A549 (cell line): ENCODE measurements around the gene DOCK1. TPM values are rescaled to one million over a fixed set of nuclear protein-coding genes. Genes with fewer than 3 reads are reported as not detected.
"Not testable (repeated sequence)": the region's sequence is repeated elsewhere in the genome, so short reads cannot be mapped to it uniquely, and the experiment has no call there.

Experiments used
- ATAC-seq, 2 experiments: fragments of 200-7000 bp in 1 of 2; fragments of >200 bp in 1 of 2; cut with Nextera tagmentation in 1 of 2; cut with Tn5 transposase in 1 of 2; 3 replicates each; pipeline versions ENCODE4 v1.8.0 to v1.9.1; 2018 to 2020; ENCODE audit warnings: mild to moderate bottlenecking in 1 of 2, moderate library complexity in 1 of 2
- CTCF ChIA-PET: fragments of 300-600 bp; sonication (Branson Sonifier 250); formaldehyde crosslinking; extraction: SDS; loops from one replicate; lab custom pipeline; 2021; ENCODE audit warnings: antibody characterized with exemption, inconsistent platforms; lab: Yijun Ruan, JAX
- POLR2A ChIA-PET: fragments of 350-600 bp; formaldehyde crosslinking; extraction: SDS; loops from one replicate; lab custom pipeline; 2021; ENCODE audit warnings: antibody characterized with exemption, inconsistent platforms; lab: Yijun Ruan, JAX
- DNase-seq, 2 experiments: peaks; one replicate each; pipeline versions ENCODE4 v3.0.0 to v3.0.0-alpha.2; 2011 to 2016; ENCODE audit warnings: low read depth in 1 of 2, low spot score in 1 of 2
- FAIRE-seq: peaks from 2 replicates; lab custom pipeline; 2011; peaks lifted over from hg19 to GRCh38; lab: Jason Lieb, UNC
- H3K27ac ChIP-seq, 2 experiments: fragments of >200 bp; sonication (Bioruptor Twin); formaldehyde crosslinking; 3 replicates each; pipeline ENCODE4 v1.5.1; 2016 to 2017
- H3K4me1 ChIP-seq: fragments of >200 bp; sonication (Bioruptor Twin); formaldehyde crosslinking; 3 replicates; pipeline ENCODE4 v1.6.1; 2016
- H3K4me2 ChIP-seq: fragments of >200 bp; sonication (Bioruptor Twin); formaldehyde crosslinking; 3 replicates; pipeline ENCODE4 v1.6.1; 2016
- H3K4me3 ChIP-seq: fragments of >200 bp; sonication (Bioruptor Twin); formaldehyde crosslinking; 3 replicates; pipeline ENCODE4 v1.5.1; 2016
- H3K9me3 ChIP-seq: fragments of >200 bp; sonication (Bioruptor Twin); formaldehyde crosslinking; 3 replicates; pipeline ENCODE4 v1.6.1; 2016
- CBX2 ChIP-seq: fragments of 200-600 bp; sonication (generic); IDR thresholded peaks from 2 replicates; pipeline ENCODE4 v1.6.1; 2016; ENCODE audit warnings: low read depth, mild to moderate bottlenecking, borderline replicate concordance
- CHD2 ChIP-seq: fragments of 150-350 bp; IDR thresholded peaks from 2 replicates; pipeline ENCODE4 v1.6.1; 2014; ENCODE audit warnings: low read length; ENCODE audit not compliant: partially characterized antibody
- CHD4 ChIP-seq: fragments of 200-600 bp; sonication (generic); IDR thresholded peaks from 2 replicates; pipeline ENCODE4 v1.6.1; 2016; ENCODE audit warnings: antibody characterized with exemption, mild to moderate bottlenecking, borderline replicate concordance
- FOSL2 ChIP-seq, 2 experiments: fragments of 450-650 bp in 1 of 2; fragments of >200 bp in 1 of 2; sonication (Bioruptor Twin) in 1 of 2; formaldehyde crosslinking; IDR thresholded peaks; 2 replicates each; pipeline versions ENCODE4 v1.5.0 to v1.6.1; 2016 to 2020; ENCODE audit warnings: mild to moderate bottlenecking in 1 of 2, moderate library complexity in 1 of 2
- HDAC2 ChIP-seq: fragments of 200-600 bp; sonication (generic); IDR thresholded peaks from 2 replicates; pipeline ENCODE4 v1.6.1; 2016
- JUNB ChIP-seq: fragments of >200 bp; sonication (Bioruptor Twin); formaldehyde crosslinking; IDR thresholded peaks from 2 replicates; pipeline ENCODE4 v1.6.1; 2016
- KDM1A ChIP-seq: fragments of 200-600 bp; sonication (generic); IDR thresholded peaks from 2 replicates; pipeline ENCODE4 v1.6.1; 2016; ENCODE audit warnings: low read depth, mild to moderate bottlenecking
- NR3C1 ChIP-seq: fragments of >200 bp; sonication (Bioruptor Twin); formaldehyde crosslinking; IDR thresholded peaks from 3 replicates; pipeline ENCODE4 v1.6.1; 2017
- RAD21 ChIP-seq, 2 experiments: fragments of >200 bp in 1 of 2; sonication (Bioruptor Twin) in 1 of 2; formaldehyde crosslinking in 1 of 2; IDR thresholded peaks in 1 of 2; conservative IDR thresholded peaks in 1 of 2; 2 replicates in 1 of 2; 3 replicates in 1 of 2; pipeline ENCODE4 v1.6.1; 2012 to 2018; ENCODE audit warnings: inconsistent platforms in 1 of 2
- RFX5 ChIP-seq: fragments of 450-650 bp; IDR thresholded peaks from 2 replicates; pipeline ENCODE4 v1.7.1; 2014; ENCODE audit warnings: antibody characterized with exemption, mild to moderate bottlenecking, moderate library complexity
- TFCP2L1 ChIP-seq: fragments of 250-450 bp; sonication (Bioruptor Pico); IDR thresholded peaks from 2 replicates; pipeline ENCODE4 v1.5.0; 2021; ENCODE audit warnings: mild to moderate bottlenecking
- TP53 ChIP-seq: fragments of 250-450 bp; sonication (Bioruptor Pico); IDR thresholded peaks from 2 replicates; pipeline ENCODE4 v1.5.0; 2021; ENCODE audit warnings: mild to moderate bottlenecking, moderate library complexity
- ZC3H11A ChIP-seq: fragments of 450-650 bp; IDR thresholded peaks from 2 replicates; pipeline ENCODE4 v1.6.1; 2014; ENCODE audit warnings: antibody characterized with exemption, mild to moderate bottlenecking
- ZFP36 ChIP-seq: fragments of 450-650 bp; IDR thresholded peaks from 2 replicates; pipeline ENCODE4 v1.6.1; 2014; ENCODE audit warnings: borderline replicate concordance; ENCODE audit not compliant: partially characterized antibody
- ZSCAN20 ChIP-seq: fragments of 250-450 bp; sonication (Bioruptor Pico); IDR thresholded peaks from 2 replicates; pipeline ENCODE4 v1.8.0; 2022; ENCODE audit warnings: mild to moderate bottlenecking, moderate library complexity
- WGBS: methylation state at CpG from one replicate; pipeline ENCODE4 v1.1.6; 2017; ENCODE audit errors: missing lambda C conversion rate; 5-methylcytosine and 5-hydroxymethylcytosine counted together
- polyA plus RNA-seq, 4 experiments: library from polyadenylated mRNA; depleted of rRNA in 3 of 4; stranded (reverse); fragments of >200 nt; fragmentation: RNase III in 1 of 4; extraction: RNeasy Plus Mini Kit Qiagen cat#74134 plus additional on column Dnase treatment in 1 of 4; gene quantifications; 2 replicates in 3 of 4; 3 replicates in 1 of 4; pipeline ENCODE4 v1.2.3, GENCODE V29; 2011 to 2017
- TF ChIP-seq, protein P1 (sequence below): fragments of >200 bp; sonication (Bioruptor Twin); formaldehyde crosslinking; IDR thresholded peaks from 2 replicates; pipeline ENCODE4 v1.6.1; 2016
- TF ChIP-seq, protein P2 (sequence below): IDR thresholded peaks from 2 replicates; pipeline ENCODE4 v1.6.1; 2012
- TF ChIP-seq, protein P3 (sequence below): fragments of 200-600 bp; sonication (generic); IDR thresholded peaks from 2 replicates; pipeline ENCODE4 v1.6.1; 2016; ENCODE audit warnings: antibody characterized with exemption, mild to moderate bottlenecking, moderate library complexity
- TF ChIP-seq, protein P4 (sequence below): fragments of 450-650 bp; IDR thresholded peaks from 2 replicates; pipeline ENCODE4 v1.6.1; 2014; ENCODE audit warnings: antibody characterized with exemption
- TF ChIP-seq, protein P5 (sequence below): fragments of 150-350 bp; IDR thresholded peaks from 2 replicates; pipeline ENCODE4 v1.6.1; 2014; ENCODE audit warnings: low read depth, mild to moderate bottlenecking, low read length

Gene DOCK1
- polyA plus RNA-seq, 2 of the 4 experiments (the other 2 are of a cell fraction) = 22.6 to 28.2 TPM

DNA sequence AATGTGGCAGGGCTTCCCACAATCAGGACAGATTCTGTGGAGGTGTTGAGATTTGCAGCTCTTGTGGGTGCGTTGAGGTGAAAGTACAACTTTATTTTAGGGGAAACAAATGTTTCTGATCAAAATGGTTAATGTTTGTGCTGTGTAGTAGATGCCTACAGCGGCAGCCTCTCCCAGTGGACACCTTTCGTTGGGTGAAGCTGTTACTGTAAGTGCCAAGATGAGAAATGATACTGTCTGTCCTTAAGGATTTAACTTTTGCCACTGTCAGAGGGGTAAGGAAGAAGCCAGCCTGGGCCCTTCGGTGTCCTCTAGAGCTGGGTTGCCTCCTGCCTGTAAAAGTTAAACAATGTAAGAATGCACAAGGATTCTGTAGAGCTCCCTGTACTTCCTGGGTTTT is 27.9 kb downstream of the DOCK1 start:
- Histone ChIP-seq H3K9me3 (no peaks in the 10 kb centered on the region), H3K27ac (no peak overlapping the region), H3K4me1 (peaks cover 8% of the 10 kb centered on the region; the same call in 2 of the 3 replicates)
- no peak for DNase-seq
- FAIRE-seq = no peak
- WGBS = 86% methylated on average over 4 of the region's 4 CpGs
- no peak for ATAC-seq
- TF ChIP-seq, protein P1, sequence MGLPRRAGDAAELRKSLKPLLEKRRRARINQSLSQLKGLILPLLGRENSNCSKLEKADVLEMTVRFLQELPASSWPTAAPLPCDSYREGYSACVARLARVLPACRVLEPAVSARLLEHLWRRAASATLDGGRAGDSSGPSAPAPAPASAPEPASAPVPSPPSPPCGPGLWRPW = no peak
- TF ChIP-seq CHD2 = no peak
- TF ChIP-seq, protein P2, sequence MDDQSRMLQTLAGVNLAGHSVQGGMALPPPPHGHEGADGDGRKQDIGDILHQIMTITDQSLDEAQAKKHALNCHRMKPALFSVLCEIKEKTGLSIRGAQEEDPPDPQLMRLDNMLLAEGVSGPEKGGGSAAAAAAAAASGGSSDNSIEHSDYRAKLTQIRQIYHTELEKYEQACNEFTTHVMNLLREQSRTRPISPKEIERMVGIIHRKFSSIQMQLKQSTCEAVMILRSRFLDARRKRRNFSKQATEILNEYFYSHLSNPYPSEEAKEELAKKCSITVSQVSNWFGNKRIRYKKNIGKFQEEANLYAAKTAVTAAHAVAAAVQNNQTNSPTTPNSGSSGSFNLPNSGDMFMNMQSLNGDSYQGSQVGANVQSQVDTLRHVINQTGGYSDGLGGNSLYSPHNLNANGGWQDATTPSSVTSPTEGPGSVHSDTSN = no peak
- TF ChIP-seq, protein P3, sequence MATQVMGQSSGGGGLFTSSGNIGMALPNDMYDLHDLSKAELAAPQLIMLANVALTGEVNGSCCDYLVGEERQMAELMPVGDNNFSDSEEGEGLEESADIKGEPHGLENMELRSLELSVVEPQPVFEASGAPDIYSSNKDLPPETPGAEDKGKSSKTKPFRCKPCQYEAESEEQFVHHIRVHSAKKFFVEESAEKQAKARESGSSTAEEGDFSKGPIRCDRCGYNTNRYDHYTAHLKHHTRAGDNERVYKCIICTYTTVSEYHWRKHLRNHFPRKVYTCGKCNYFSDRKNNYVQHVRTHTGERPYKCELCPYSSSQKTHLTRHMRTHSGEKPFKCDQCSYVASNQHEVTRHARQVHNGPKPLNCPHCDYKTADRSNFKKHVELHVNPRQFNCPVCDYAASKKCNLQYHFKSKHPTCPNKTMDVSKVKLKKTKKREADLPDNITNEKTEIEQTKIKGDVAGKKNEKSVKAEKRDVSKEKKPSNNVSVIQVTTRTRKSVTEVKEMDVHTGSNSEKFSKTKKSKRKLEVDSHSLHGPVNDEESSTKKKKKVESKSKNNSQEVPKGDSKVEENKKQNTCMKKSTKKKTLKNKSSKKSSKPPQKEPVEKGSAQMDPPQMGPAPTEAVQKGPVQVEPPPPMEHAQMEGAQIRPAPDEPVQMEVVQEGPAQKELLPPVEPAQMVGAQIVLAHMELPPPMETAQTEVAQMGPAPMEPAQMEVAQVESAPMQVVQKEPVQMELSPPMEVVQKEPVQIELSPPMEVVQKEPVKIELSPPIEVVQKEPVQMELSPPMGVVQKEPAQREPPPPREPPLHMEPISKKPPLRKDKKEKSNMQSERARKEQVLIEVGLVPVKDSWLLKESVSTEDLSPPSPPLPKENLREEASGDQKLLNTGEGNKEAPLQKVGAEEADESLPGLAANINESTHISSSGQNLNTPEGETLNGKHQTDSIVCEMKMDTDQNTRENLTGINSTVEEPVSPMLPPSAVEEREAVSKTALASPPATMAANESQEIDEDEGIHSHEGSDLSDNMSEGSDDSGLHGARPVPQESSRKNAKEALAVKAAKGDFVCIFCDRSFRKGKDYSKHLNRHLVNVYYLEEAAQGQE = no peak
- no peak for TF ChIP-seq KDM1A
- no peak for TF ChIP-seq CBX2
- TF ChIP-seq JUNB = no peak
- TF ChIP-seq NR3C1 = no peak
- TF ChIP-seq RFX5 = no peak
- TF ChIP-seq ZFP36 = no peak
- no peak for TF ChIP-seq TP53
- TF ChIP-seq, all 56 proteins: peak for 0
- ChIA-PET CTCF (no interaction called here), POLR2A (no interaction called here)
- no peak overlapping the region for H3K4me3 ChIP-seq
- H3K4me2 ChIP-seq = no peak overlapping the region

DNA sequence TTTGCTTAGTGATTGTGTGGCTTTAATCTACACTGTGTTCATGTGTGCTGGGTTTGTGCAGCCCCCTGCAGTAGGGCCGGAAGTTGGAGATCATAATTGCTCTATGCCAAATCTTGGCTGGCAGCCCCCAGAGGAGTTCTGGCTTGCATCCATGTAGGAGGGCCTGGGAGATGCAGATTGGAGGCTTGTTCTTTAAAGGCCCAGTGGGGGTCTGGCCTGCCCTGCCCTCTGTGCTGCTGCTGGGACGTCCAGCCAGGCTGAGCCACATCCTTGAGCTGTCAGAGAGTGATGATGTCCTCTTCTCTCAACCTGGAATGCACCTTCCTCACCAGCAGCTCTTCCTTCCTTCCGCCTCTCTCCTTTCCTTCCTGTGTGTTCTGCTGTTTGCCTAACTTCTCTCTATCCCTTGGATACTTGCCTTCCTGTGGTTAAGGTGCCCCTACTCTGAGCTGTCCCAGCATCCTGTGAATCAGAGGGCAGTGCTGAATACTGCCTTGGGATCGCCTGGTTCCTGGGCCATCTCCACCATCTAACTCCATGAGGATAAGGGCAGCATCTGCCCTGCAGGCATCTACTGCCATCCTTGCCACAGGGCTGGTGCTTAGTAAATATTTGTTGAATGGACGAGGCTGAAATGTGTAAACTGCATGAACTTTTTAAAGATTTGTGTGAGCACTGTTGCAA is 30.2 kb downstream of the DOCK1 start:
- DNase-seq = no peak
- no peak overlapping the region for H3K27ac ChIP-seq
- POLR2A ChIA-PET = no interaction called here

DNA sequence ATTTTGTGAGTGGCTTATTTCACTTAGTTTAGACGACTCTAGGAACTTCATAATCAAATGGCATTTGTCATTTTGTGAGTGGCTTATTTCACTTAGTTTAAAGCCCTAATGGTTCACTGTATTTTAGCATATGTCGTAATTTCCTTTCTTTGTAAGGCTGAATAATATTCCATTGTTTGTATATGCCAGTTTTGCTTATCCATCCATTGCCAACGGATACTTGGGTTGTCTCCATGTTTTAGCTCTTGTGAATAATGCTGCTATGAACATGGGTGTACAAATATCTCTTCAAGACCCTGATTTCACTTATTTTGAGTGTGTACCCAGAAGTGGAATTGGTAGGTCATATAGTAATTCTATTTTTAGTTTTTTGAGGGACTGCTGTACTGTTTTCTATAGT is 31.8 kb downstream of the DOCK1 start:
- ChIA-PET POLR2A (no interaction called here), CTCF (no interaction called here)
- ATAC-seq = no peak
- H3K9me3 ChIP-seq = no peaks in the 10 kb centered on the region
- H3K4me3 ChIP-seq = no peak overlapping the region
- FAIRE-seq = no peak
- DNase-seq = no peak
- peaks cover 8% of the 10 kb centered on the region; the same call in 2 of the 3 replicates for H3K4me1 ChIP-seq
- WGBS = 85% methylated on average over 3 of the region's 3 CpGs
- no peak overlapping the region for H3K4me2 ChIP-seq
- no peak overlapping the region for H3K27ac ChIP-seq
- TF ChIP-seq, protein P4, sequence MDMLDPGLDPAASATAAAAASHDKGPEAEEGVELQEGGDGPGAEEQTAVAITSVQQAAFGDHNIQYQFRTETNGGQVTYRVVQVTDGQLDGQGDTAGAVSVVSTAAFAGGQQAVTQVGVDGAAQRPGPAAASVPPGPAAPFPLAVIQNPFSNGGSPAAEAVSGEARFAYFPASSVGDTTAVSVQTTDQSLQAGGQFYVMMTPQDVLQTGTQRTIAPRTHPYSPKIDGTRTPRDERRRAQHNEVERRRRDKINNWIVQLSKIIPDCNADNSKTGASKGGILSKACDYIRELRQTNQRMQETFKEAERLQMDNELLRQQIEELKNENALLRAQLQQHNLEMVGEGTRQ = no peak
- TF ChIP-seq CHD2 = no peak
- TF ChIP-seq ZC3H11A = no peak
- TF ChIP-seq CHD4 = no peak
- TF ChIP-seq FOSL2 (IDR thresholded peaks at IDR 0.05) = no peak
- no peak for TF ChIP-seq FOSL2 (CRISPR knock-in tag; IDR thresholded peaks at IDR 0.05)
- TF ChIP-seq HDAC2 = no peak
- TF ChIP-seq TFCP2L1 (CRISPR knock-in tag) = no peak
- TF ChIP-seq, all 56 proteins: peak for 0

More for the DNA sequence above, 30.2 kb downstream of the DOCK1 start:
- Histone ChIP-seq H3K9me3 (no peaks in the 10 kb centered on the region), H3K4me3 (no peak overlapping the region), H3K4me1 (peaks cover 8% of the 10 kb centered on the region; the same call in 2 of the 3 replicates), H3K4me2 (no peak overlapping the region)
- ATAC-seq (peak; percentile 39 to 57; a peak in 4 of 6 replicates), FAIRE-seq (no peak)
- TF ChIP-seq, protein P5, sequence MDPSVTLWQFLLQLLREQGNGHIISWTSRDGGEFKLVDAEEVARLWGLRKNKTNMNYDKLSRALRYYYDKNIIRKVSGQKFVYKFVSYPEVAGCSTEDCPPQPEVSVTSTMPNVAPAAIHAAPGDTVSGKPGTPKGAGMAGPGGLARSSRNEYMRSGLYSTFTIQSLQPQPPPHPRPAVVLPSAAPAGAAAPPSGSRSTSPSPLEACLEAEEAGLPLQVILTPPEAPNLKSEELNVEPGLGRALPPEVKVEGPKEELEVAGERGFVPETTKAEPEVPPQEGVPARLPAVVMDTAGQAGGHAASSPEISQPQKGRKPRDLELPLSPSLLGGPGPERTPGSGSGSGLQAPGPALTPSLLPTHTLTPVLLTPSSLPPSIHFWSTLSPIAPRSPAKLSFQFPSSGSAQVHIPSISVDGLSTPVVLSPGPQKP = no peak
- TF ChIP-seq RAD21 (conservative IDR thresholded peaks at IDR 0.05 in 1 of 2, IDR thresholded peaks at IDR 0.05 in 1 of 2) = no peak
- TF ChIP-seq ZSCAN20 = no peak
- CTCF ChIA-PET = interaction anchor here (0.7 kb wide), 1 partner anchor 56 kb away, joined by 3 read pairs; no protein-coding TSS in a partner anchor
- WGBS = 60% methylated on average over 5 of the region's 5 CpGs

DNA sequence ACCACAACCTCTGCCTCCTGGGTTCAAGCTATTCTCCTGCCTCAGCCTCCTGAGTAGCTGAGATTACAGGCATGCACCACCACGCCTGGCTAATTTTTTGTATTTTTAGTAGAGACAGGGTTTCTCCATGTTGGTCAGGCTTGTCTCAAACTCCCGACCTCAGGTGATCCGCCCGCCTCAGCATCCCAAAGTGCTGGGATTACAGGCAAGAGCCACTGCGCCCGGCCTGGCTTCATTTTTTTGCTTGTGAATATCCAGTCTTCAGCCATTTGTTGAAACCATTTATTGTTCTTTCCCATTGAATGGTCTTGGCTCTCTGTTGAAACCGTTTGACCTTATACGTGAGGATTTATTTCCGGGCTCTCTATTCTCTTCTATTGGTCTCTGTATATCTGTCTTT is 32.9 kb downstream of the DOCK1 start:
- DNase-seq, CTCF ChIA-PET, H3K9me3 ChIP-seq, POLR2A ChIA-PET, H3K4me3 ChIP-seq, ATAC-seq, H3K27ac ChIP-seq, H3K4me2 ChIP-seq, FAIRE-seq, H3K4me1 ChIP-seq: not testable (repeated sequence)
- WGBS = 97% methylated on average over 9 of the region's 9 CpGs
